Stimulated activated CD4-positive, alpha-beta T cell treated with anti-CD3 and anti-CD28 coated beads, Interleukin-15, amount 100 ng/mL, for 24 hours (primary cell): Measurements from ENCODE around the gene BICDL2.
A peak's percentile ranks its signal among the peaks of the same experiment; 100 is the strongest.

Experiments used
- DNase-seq: peaks from one replicate; pipeline ENCODE4 v3.0.0-alpha.2; 2020

BICDL2 gene

DNA sequence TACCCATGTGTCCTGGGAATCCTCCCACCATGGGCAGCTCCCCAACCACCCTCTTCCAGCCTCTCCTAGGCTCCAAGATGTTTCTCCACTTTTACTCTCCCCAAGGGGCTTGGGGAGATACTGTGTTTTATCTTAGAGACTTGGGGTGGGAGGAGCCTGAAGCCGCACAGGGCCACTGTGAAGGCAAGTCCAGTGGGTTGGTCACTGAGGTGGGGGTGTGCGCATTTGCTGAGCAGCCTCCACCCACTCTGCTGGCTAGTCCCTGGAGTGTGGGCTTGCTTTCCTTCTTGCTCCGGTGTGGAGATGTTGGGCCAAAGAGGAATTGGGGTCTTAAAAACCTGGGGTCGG, 28.1 kb downstream of the BICDL2 start:
- no peak for DNase-seq

DNA sequence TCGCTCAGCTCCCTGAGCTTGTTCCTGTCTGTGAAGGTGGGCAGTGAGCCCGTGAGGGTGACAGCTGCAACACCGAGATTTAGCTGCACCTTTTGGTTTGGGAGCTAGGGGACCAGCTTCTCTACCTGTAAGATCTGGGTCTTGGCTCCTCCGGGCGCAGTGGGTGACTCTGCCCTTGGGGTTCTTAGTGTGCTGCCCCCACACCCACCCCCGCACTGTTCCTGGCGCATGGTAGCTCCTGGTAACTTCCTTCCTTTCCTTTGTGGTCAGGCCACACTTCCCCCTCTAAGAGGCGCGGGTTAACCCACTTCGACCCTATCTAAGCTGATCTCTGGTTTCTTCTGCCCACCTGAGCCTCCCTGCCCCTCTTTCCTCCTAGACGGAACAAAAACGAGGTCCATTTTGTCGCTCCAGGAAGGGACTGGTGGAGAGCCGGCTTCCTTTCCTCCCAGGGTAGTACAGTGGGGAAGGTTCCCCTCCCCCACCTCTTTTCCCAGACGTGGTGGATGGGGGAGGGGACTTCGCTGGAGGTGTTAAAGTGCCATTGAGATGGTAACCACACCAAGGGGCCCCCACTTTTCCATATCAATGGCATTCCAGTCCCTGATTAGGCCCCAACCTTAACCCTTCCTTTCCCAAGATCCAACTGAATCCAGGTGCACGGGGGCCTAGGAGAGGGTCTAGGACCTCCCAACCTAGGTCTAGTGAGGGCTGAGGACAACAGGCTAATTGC, 28.6 kb downstream of the BICDL2 start:
- no peak for DNase-seq

GRCh38 chr16:3007059-3007956, 29.4 kb downstream of the BICDL2 start:
- no peak for DNase-seq

DNA sequence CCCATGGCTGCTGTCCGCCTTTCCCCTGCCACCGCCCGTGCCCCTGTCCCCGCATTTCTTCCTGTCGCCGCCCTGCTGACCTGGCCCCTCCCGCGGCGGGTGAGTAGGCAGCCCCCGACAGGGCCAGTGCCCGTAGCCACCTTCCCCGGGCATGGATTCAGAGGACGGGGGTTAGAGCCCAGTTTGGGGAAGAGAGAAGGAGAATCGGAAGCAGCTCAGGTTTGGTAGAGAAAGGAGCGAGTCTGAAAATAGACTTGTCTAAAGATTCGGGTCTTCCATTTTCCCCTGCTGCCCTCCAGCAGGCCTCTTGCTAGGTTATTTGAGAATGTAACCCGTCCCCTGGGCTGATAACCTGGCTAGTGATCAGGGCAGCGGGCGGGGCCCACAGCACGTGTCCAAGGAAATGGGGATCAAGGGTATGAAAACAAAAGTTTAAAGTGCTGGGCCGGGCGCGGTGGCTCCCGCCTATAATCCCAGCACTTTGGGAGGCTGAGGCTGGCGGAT, 31.9 kb downstream of the BICDL2 start:
- DNase-seq, result no peak

DNA sequence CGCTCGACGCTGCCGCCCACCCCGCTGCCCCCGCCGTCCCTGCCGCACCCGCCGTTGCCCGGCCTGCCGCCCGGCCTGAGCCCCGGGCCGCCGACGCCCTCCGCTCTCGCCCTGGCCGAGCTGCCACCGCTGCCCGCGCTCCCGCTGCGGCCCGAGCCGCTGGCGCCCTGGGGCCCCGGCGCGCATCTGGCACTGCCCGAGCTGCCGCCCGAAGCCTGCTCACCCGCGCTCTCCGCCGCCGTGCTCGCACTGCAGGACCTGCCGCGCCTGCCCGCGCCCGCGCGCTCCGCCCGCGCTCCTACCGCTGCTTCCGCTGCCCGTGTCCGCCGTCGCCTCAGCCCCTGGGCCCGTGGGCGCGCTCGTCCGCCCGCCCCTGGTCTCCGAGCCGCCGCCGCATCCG, 32.4 kb downstream of the BICDL2 start:
- peak; percentile 34 for DNase-seq

GRCh38 chr16:3003582-3004270, 33.0 kb downstream of the BICDL2 start:
- DNase-seq, result peak; percentile 98

DNA sequence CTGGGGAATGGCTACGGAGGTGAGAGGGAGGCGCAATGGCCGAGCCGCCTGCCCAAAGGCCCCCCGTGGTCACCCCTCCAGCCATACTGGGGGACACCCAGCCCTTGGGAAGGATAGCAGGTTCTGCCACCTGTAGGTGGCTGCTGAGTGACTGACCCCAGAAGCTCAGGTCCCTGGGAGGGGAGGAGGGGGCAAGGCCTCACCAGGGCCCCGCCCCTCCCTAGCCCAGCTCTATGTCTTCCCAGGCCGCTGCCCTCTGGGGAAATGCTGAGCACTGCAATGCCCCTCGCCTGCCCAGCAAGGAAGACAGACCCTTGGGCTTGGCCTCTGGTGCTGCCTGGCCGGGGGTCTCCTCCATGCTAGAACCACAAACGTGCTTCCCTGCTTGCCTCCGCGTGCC, 35.4 kb downstream of the BICDL2 start:
- no peak for DNase-seq

DNA sequence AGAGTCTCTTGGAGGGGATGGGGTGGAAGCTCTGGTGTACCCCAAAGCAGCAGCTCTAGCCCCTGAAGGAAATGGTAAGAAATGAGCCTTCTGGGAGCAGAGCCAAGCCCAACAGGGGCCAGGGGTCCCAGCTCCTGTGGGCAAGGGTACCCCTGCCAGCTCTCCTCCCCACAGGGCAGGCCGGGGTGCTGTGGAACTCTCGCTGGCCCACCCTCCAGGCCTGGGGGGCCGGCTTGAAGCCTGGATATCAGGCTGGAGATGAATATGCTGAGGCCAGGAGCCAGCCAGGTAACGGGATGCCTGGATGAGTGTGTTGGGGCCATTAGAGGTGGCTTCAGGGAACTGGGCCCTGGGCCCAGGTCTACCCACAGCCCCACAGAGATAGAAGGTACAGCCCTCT, 36.2 kb downstream of the BICDL2 start:
- DNase-seq, result no peak

DNA sequence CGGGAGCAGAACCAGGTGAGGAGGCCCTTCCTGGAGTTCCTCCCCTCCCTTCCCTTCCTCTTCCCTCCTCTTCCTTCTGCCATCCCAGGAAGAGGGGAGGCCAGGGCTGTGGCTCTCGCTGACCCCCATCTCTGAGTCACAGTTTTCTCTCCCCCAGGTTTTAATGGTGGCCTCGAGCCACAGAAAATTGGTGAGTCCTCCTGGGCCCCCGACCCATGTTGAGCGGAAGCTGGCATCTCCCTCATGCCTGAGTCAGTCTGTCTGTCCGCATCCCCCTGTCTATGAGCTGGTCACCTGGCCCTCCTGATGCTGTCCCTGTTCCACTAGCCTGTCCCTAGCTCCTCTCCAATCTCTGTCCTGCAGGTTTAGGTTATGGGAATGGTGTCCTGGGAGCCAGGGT, 36.8 kb downstream of the BICDL2 start:
- DNase-seq, result no peak

GRCh38 chr16:2996298-2996697, 40.4 kb downstream of the BICDL2 start:
- no peak for DNase-seq

DNA sequence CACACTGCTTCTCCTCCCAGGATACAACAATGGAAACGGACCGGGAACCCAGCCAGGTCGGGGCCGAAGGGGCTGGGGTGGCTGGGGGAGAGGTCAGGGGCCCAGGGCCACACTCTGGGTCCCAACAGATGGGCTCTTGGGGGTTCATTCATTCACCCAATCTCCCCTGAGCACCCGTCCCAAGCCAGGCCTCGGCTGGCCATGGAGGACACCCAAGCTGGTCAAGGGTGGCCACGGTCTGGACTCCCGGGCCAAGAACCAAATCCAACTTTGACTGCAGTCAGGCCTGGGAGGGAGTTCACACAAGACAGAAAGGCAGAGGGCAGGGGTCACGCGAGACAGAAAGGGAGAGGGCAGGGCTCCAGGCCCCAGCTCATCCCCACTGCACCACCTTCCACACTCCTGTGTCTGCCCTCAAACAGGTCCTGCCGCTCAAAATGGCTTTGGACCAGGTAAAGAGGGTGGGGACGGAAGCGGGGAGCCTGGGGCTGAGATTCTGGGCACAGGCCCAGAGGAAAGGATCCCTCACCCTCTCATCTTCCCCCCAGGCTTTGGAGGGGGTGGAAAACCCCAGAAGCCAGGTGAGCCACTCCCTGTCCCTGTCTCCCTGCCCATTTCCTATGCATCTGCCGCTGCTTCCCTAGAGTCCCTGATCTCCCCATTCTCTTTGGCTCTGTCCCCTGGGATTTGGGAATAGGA, 44.2 kb downstream of the BICDL2 start:
- no peak for DNase-seq

DNA sequence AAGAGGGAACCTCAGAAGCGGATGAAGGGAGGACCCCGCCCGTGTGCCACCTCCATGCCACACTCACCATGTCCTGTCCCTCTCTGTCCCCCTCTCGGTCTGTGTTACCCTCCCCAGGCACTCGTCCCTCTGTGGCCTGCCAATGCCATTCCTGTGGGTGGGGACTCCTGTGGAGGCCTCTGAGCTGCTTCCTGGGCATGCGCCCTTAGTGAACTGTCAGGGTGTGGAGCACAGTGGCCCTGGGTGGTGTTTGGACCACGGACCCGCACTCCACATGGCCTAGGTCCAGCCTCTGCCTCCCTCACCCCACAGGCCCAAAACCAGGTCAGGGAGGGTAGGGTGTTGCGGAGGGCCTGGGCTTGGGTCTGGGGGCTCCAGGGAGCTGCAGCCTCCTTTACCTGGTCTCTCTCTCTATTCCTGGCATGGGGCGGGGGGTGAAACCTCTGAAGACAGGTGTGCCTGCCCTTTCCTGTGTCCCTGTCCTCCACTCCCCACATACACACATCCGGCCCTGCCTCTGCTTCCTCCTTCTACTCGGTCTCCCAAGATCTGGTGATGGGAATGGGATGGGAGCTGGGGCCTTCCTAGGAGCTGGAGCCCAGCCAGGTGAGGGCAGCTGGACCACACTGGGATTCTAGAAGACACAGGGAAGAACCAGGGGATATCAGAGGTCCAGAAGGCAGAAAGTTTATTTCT, 45.0 kb downstream of the BICDL2 start:
- DNase-seq, result no peak

DNA sequence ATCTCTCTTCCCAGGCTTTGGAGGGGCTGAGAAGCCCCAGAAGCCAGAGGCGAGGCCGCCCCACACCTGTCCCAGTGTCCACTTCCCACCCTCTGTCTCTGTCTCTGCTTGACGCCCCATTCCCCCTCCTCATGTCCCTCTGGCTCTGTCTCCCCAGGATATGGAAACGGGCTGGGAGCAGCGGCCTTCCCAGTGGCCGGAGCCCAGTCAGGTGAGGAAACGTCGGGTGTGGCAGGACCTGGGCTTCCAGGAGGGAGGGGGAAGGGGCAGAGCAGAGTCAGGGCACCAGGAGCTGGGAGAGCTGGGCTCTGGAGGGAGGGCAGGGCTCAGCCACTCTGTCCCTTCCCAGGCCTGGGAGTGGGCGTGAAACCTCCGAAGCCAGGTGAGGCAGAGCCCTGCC, 45.9 kb downstream of the BICDL2 start:
- no peak for DNase-seq

- DNase-seq, result no peak
These were observed 48.1 kb downstream of the BICDL2 start for GRCh38 chr16:2988590-2989099.

DNA sequence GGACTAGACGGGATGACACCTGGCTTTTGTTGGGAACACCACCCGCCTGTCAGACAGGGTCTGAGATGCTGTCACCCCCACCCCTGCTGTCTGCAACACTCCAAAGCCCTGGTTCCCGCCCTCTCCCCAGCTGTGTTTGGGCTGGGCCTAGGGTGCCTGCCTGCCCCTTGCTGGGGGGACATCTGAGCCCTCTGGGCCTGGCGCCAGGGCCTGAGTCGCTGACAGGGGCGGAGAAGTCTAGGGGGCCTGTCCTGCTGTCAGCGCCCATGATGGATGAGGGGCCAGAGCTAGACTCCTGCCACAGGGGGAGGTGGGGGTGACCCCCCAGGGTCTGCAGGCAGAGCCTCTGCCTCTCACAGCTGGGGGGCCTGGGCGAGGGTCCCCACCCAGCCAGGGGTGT, 48.9 kb downstream of the BICDL2 start:
- DNase-seq, result no peak

DNA sequence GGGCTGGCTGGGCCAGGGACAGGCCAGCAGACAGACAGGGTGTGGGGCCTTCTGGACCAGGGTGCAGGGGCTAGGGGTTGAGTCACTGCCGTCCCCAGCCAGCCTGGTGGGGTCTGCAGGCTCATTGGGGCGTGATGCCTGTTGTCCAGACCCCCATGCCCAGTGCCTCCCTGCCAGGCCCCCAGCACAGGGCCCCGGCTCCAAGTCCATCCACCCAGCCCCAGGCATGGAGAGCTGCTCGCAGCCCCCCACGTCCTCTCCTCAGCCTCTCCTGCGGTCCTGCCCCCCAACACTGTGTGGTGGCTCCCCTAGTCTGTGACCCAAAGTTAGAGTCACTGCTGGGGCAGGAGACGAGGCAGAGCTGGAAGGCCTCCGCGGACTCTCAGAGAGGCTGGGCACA, 49.5 kb downstream of the BICDL2 start:
- DNase-seq, result no peak

DNA sequence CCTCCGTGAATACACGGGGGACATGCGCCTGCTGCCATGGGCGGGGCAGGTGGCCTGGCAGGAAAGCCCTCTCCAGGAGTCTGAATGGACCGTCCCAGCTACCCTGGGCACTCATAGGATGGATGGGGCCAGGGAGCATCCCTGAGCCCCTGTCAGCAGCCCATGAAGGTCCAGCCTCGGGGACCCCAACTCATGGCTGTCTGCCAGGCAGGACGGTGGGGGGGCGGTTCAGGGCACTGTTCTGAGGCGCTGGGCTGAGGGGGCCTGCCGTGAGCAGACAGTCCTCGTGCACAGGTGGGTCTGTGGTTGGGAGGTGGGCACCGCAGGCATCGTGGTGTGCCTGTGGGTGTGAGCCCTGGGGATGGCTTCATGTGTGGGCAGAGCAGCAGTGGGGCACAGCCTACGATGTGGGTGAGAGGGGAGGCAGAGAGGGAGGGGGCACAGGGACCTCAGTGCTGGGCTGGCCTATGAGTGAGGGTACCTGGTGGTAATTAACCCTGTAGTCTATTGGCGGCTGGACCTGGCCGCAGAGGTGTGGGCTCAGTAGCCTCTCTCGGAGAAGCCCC, 50.0 kb downstream of the BICDL2 start:
- DNase-seq, result no peak

DNA sequence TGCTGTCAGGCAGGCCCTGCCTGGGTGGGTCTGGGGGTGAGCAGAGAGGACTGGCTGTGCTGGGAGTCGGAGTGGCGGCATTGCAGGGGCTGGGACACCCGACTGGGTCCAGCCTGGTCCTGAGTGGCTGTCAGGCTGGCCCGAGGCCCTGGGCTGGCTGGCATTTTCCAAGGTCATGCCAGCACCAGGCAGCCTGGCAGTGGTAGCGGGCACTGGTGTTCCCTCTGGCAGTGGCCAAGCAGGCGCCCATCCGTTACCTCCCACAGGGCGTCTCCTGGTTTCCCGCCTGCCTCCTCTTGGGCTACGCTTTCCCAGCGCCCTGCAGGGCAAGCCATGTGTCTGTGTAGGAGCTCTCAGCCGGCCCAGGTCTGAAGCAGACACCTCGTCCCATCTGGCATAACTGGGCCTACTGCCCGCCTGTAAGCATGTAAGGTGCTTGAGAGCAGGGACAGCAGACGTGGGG, 50.8 kb downstream of the BICDL2 start:
- DNase-seq, result no peak

GRCh38 chr16:2985462-2985861, 51.3 kb downstream of the BICDL2 start:
- DNase-seq, result no peak

DNA sequence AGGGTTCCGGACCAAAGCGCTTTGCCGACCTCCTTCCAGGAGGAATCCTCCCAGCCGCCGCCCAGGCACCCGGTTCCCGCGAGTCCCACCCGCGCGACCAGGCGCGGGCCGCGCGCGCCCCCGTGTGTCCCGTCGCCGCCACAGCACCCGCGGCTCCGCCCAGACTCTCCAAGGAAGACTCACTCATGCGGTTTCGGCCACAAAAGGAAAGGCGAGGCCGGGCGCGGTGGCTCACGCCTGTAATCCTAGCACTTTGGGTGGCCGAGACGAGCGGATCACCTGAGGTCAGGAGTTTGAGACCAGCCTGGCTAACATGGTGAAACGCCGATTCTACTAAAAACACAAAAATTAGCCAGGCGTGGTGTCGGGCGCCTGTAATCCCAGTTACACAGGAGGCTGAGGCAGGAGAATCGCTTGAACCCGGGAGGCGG, 53.0 kb downstream of the BICDL2 start:
- DNase-seq, result peak; percentile 87

- DNase-seq, result no peak
These were observed 54.3 kb downstream of the BICDL2 start for GRCh38 chr16:2982402-2982801.

- DNase-seq, result no peak
These were observed 54.9 kb downstream of the BICDL2 start for GRCh38 chr16:2981899-2982250.
